ENCODE data around the gene TNFRSF8. TPM values are rescaled to one million over a fixed set of nuclear protein-coding genes. Genes with fewer than 3 reads are reported as not detected.

TNFRSF8 gene
- total and polyA plus RNA-seq, 9 of the 15 experiments (the other 6 are each of a cell fraction or from before 2014, with no cell fraction given): 3.5 to 38.4 (median 17.1) TPM

- intact Hi-C loops (cut with micrococcal nuclease) (loop anchor here (2.0 to 5.0 kb wide), 3 partner anchors 41 to 170 kb away; partner anchors contain the start of gene MIIP), in situ Hi-C loops (cut with MboI) (no loop called here)
- POLR2A ChIA-PET: interaction anchor here (0.6 to 8.1 kb wide), 7 partner anchors 10 to 1267 kb away, joined by 3 to 73 read pairs (median 6); partner anchors contain the start of gene MIIP
- Histone ChIP-seq H3K4me1 (replicated peaks in 1 of 2; ENCODE audit: control insufficient read depth in 2 of 2, insufficient read depth in 2 of 2, low read length in 2 of 2) (peaks cover 50 to 53% of the 10 kb centered on the region in 2 experiments), H4K20me1 (replicated peaks; ENCODE audit: control insufficient read depth, insufficient read depth, low read length) (no peaks in the 10 kb centered on the region), H3K36me3 (ENCODE audit: control insufficient read depth, insufficient read depth, low read length) (peaks cover 28% of the 10 kb centered on the region; the same call in 1 of the 3 replicates), H3K4me3 (no peak overlapping the region), H3K79me2 (ENCODE audit: control insufficient read depth, insufficient read depth, low read length) (peaks cover 9% of the 10 kb centered on the region; the same call in 1 of the 3 replicates), H3K27me3 (ENCODE audit: control insufficient read depth in 2 of 2, insufficient read depth in 2 of 2, low read length in 2 of 2) (no peaks in the 10 kb centered on the region), H3K9ac (ENCODE audit: insufficient read depth in 1 of 2, low read depth in 2 of 2, low read length in 2 of 2) (peak overlapping the region in 1 of 2 experiments; percentile 64; a peak in 1 of 4 replicates), H3K4me2 (ENCODE audit: insufficient read depth, low read length) (no peak overlapping the region), H3K9me1 (ENCODE audit: control insufficient read depth, insufficient read depth, low read length) (no peaks in the 10 kb centered on the region), H3K27ac (ENCODE audit: extremely low read depth, low read depth, low read length) (no peak overlapping the region), H3K9me3 (replicated peaks; ENCODE audit: control insufficient read depth, insufficient read depth, low read depth, low read length) (no peaks in the 10 kb centered on the region), H2AFZ (ENCODE audit: low read depth, low read length) (no peak overlapping the region)
- WGBS (ENCODE audit: insufficient coverage, low coverage, missing lambda C conversion rate): 79% methylated on average over 7 of the region's 7 CpGs
- BruUV-seq (replicated peaks): no TSS peak
- FAIRE-seq: no peak
- CTCF ChIA-PET (ENCODE audit: low intra/inter-chr PET ratio): no interaction called here
- DNase-seq (ENCODE audit: extremely low read depth in 1 of 4, low spot score in 3 of 4): no peak
- ATAC-seq: no peak
- TF ChIP-seq CHD4 (IDR thresholded peaks at IDR 0.05; ENCODE audit: insufficient read depth, insufficient replicate concordance, low read depth, low read length, poor library complexity, severe bottlenecking): peak; percentile 94
- TF ChIP-seq HDAC2 (IDR thresholded peaks at IDR 0.05): peak; percentile 91
- no peak for TF ChIP-seq ELF1 (tag; IDR thresholded peaks at IDR 0.05)
- TF ChIP-seq BRD4 (IDR thresholded peaks at IDR 0.05): no peak
- no peak for TF ChIP-seq MEIS2 (IDR thresholded peaks at IDR 0.05; ENCODE audit: partially characterized antibody)
- 0 out of 4 replicates have a peak, but pooled peaks of 1 of the 2 experiments have one; percentile 21 for TF ChIP-seq HDAC1 (IDR thresholded peaks at IDR 0.05)
- TF ChIP-seq KDM1A (IDR thresholded peaks at IDR 0.05): peak; percentile 80 to 93
- peak; percentile 93 for TF ChIP-seq ADNP (tag; IDR thresholded peaks at IDR 0.05)
- no peak for TF ChIP-seq TOE1 (IDR thresholded peaks at IDR 0.05; ENCODE audit: borderline replicate concordance)
- TF ChIP-seq TOE1 (CRISPR knock-in tag; IDR thresholded peaks at IDR 0.05; ENCODE audit: borderline replicate concordance, low read depth): no peak
- no peak for TF ChIP-seq ZBTB40 (IDR thresholded peaks at IDR 0.05)
- no peak for TF ChIP-seq ZBTB40 (CRISPR knock-in tag; IDR thresholded peaks at IDR 0.05)
- TF ChIP-seq SMARCA5 (IDR thresholded peaks at IDR 0.05): peak; percentile 94
- peak; percentile 99 for TF ChIP-seq BCOR (IDR thresholded peaks at IDR 0.05)
- TF ChIP-seq XRCC5 (IDR thresholded peaks at IDR 0.05; ENCODE audit: low read depth, low read length): 0 out of 2 replicates have a peak, but pooled peaks have one; percentile 28
- TF ChIP-seq ZNF316 (IDR thresholded peaks at IDR 0.05): peak; percentile 49; the same call in 1 of the 2 replicates
- peak; percentile 65 for TF ChIP-seq PHF20 (IDR thresholded peaks at IDR 0.05; ENCODE audit: partially characterized antibody)
These were observed 15.5 kb downstream of the TNFRSF8 start for GRCh38 chr1:12078575-12078937.
